HG02870 (cell line): ENCODE measurements around the gene TMCC3.
"Not testable (repeated sequence)": the region's sequence is repeated elsewhere in the genome, so short reads cannot be mapped to it uniquely, and the experiment has no call there.

ENCODE experiments used
- ATAC-seq: cut with Tn5 transposase; IDR thresholded peaks from one replicate; pipeline ENCODE4 v1.9.1; 2021; ENCODE audit warnings: mild to moderate bottlenecking, moderate library complexity; ENCODE audit not compliant: unreplicated experiment

The TMCC3 gene

DNA sequence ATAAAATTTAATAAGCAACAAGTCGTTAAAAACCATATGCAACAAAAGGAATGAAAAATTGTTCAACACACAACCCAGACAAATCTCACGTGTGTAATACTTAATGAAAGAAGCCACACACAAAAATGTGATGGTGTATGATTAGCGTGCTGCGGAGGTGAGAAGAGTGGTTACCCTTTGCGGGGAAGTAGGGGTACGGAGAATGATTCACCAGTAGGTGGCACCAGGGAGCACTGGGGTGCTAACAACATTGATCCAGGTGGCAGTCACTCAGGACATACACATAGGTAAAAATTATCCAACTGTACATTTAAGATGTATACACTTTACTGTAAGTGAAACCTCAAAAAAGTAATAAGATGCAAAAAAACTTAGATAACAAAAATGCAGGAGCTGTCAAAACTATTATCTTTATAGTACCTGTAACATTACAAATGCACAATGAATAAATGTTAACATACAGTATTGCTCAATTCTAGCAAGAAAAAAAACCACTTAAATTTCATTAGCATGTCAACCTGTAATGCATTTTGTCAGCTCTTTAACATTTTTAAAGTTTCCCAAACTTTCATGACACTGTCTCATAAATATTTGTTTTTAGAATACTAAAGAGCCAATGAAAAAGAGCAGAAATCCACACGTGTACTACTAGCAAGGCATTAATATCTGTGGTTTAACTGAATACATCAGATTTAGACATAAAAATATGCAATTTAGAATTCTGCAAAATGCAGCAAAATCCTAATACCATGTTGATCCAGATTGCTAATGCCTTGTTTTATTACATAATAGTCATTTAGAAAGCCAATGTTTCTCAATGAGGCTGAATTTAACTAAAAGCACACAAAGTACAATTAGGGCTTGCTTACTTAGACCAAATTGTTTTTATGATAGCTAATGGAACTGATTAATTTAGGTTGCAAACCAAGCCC is 46.7 kb downstream of the TMCC3 start:
- no peak for ATAC-seq

DNA sequence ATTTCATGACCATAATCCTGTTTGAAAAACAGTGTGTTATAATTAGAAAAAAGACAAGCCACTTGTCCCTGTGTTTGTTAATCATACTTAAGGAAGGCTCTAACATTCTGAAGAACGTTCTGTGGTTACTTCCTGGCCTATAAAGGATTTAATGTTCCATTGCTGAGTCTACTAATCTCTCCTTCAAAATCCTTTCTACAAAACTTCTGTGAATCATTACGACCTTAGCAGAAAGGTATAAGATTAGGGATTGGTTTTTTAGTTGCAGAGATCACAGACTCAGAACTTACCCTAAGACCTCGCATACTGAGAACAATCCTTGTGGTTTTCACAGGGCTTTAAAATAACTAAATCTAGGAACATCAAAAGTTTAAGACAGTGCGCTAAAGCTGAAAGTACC is 48.3 kb downstream of the TMCC3 start:
- no peak for ATAC-seq

DNA sequence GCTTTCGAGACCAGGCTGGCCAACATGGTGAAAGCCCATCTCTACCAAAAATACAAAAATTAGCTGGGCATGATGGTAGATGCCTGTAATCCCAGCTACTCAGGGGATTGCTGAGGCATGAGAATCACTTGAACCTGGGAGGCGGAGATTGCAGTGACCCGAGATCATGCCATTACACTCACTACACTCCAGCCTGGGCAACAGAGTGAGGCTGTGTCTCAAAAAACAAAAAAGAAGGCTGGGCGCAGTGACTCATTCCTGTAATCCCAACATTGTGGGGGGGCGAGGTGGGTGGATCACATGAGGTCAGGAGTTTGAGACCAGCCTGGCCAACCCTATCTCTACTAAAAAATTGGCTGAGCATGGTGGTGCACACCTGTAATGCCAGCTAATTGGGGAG is 49.0 kb downstream of the TMCC3 start:
- ATAC-seq: not testable (repeated sequence)

DNA sequence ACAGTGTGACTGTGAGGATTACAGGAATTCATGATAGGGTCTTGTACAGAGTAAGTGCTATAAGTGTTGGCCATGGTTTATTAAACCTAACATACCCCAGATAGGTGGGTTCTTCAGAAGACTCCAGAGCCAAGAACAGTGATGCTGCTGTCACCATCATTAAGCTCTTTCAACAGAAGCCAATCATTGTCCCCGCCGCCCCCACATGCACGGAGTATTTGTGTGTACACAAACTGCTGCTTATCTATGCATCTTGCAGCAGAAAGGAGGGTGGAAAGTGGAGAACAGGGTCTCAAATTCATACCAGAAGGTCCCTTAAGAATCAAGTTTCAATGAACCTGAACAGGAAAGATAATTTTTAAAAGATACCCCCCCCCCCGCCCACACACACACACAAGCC is 51.2 kb downstream of the TMCC3 start:
- ATAC-seq: no peak

DNA sequence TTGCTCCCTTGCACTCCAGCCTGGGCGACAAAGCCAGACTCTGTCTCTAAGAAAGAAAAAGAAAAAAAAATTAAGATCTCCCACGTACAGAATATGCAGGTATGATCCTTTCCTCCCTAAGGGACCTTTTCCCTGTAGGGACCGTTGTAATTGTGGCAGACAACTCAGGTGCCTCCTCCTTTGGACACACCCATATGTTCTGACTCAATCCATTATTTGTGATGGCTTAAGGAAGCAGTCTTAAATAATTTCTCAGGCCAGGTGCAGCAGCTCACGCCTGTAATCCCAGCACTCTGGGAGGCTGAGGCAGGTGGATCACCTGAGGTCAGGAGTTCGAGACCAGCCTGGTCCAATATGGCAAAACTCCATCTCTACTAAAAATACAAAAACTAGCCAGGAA is 53.1 kb downstream of the TMCC3 start:
- no peak for ATAC-seq

DNA sequence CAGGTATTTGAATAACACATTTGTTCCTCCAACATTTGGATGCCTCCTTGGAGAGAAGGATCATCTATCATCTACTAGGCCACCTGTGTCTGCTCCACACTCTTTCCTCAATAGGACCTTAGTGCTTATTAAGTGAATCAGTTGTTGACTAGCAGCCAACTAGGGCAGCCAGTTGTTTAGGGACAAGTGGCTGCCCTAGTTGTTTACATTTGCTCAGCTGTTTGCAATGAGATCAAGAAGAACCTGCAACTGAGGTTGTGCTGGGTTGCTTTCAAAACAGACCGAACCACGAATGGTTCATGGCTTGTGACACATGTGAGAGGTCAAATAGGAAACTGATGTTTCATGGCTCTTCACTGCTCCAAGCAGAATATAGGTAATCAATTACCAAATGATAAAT is 53.8 kb downstream of the TMCC3 start:
- ATAC-seq: no peak

DNA sequence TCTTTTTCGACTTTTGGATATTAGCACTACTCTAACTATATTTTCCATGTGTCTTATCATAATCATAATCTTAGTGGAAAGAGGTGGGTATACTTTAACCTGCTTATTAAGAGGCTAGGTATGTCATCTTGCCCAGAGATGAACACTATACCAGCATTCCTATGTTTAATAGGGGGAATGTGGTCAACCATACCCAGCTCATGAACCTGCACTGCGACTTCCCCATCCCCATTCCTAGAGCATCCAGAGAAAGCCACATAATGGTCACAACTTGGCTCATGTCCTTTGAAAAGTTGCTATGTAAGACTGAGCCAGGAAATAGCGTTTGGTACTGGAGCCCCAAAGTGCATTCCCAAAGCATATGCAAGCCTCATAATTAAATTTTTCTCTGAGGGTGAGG is 55.2 kb downstream of the TMCC3 start:
- no peak for ATAC-seq

DNA sequence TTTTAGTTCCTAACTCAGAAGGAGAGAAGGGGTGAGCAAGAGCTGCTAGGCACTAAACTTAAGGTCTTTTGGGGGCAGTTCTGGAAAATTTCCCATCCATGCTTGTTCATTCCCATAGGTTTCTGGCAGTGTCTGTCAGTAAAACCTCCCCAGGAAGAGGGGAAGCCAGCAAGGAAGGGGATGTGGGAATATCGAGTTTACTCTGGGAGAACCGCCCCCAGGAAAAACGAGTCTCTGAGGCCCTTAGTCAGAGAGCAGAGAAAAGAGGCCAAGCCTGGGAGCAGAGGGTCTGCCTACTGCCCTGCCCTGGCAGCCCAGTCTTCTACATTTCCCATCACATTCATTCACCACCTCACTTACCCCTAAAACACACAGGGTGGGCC is 55.9 kb downstream of the TMCC3 start:
- no peak for ATAC-seq

DNA sequence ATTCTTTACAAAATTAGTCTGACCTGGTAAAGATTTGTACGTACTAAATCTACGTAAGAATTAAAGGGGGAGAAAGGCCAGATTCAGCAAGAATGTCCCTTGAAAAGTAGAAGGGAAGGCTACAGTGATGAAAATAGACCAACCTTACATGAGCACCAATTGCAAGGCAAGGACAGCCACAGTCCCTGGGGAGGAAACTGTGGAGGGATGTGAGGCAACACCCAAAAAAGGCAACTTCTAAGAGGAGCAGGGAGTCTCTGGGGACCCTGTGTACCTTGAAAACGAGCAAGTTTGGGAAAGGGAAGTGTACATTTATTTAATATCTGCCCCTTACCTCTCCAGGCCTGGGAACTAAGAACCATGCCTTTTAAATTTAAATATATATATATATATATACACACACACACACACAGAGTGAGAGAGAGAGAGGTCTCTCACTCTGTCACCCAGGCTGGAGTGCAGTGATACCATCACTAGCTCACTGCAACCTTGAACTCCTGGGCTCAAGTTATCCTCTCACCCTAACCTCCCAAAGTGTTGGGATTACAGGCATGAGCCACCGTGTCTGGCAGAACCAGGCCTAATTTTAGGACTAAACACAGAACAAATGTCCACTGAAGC is 56.4 kb downstream of the TMCC3 start:
- ATAC-seq: no peak

DNA sequence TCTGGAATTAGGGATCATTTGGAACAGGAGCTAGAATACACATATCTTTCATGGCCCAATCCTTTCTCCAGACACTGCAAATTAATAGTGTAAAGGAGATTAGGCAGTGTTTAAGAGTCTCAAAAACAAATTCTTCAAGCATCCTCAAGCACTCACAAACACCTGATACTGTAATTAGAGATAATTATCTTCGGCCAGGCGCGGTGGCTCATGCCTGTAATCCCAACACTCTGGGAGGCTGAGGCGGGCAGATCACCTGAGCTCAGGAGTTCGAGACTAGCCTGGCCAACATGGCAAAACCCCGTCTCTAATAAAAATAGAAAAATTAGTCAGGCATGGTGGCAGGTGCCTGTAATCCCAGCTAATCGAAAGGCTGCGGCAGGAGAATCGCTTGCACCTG is 57.6 kb downstream of the TMCC3 start:
- ATAC-seq: not testable (repeated sequence)

DNA sequence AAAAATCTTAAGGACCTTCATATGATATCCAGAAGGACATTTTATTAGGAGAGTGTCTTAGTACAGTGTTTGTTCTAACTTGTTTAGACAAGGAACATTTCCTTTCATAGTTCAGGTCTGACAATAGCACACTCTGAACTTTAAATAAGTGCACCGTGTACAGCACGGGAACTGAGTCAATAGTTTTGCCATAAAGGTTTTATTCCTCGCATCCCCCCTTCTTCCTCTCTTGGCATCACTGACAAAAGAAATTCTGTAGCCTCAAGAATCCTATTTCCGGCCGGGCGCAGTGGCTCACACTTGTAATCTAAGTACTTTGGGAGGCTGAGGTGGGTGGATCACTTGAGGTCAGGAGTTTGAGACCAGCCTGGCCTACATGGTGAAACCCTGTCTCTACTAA is 58.3 kb downstream of the TMCC3 start:
- ATAC-seq: no peak

DNA sequence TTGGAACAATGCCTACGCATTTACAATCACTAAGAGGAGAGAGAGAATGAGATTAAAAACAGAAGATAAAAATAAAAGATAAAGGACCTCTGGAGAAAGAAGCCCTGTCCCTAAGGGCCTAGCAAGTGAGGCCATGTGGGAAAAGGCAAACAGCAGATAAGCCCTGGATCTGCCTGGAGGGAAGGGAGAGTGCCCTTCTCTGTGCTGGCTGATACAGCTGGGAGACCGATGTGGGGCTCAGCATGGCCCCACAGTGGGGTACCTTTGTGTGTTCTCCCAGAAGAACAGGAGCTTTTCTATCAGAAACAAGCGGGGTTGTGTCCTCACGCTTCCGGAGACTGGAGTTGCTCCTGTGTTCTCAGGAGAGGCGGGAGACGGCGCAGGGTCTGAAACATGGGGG is 59.9 kb downstream of the TMCC3 start:
- no peak for ATAC-seq

DNA sequence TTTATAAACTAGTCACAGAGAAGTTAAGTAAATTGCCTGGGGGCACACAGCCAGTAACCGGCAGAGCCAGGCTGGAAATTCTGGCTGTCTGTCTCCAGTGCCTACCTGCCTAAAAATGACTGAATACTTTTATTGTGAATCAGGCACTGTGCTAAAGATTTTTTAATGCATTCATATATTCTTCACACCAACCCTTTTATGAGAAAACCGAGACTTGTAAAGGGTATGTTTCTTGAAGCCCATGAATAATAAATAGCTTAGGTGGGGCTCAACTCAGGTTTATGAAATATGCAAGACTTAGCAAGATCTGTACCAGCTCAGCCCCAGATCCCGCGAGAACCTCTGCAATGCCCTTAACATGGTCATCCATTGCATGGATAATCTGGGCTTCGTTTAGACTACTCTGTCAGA is 60.8 kb downstream of the TMCC3 start:
- no peak for ATAC-seq

DNA sequence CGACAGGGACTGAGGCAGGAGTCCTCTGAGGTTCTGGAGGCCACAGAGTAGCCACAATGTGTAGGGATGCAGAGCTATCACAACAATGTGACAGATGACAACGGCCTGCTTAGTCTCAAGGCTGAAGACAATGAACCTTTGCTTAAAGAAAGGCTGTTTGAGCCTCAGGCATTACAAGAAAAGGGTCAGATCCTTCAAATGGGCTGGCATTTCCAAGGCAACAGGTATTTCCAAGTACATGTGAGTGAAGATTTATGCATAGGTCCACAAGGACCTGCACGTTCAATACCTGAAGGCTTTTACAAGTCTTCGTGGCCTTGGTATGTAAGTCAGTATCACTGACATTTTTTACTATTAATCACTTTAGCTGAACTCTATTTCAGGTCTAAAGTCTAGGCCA is 62.0 kb downstream of the TMCC3 start:
- ATAC-seq: no peak

DNA sequence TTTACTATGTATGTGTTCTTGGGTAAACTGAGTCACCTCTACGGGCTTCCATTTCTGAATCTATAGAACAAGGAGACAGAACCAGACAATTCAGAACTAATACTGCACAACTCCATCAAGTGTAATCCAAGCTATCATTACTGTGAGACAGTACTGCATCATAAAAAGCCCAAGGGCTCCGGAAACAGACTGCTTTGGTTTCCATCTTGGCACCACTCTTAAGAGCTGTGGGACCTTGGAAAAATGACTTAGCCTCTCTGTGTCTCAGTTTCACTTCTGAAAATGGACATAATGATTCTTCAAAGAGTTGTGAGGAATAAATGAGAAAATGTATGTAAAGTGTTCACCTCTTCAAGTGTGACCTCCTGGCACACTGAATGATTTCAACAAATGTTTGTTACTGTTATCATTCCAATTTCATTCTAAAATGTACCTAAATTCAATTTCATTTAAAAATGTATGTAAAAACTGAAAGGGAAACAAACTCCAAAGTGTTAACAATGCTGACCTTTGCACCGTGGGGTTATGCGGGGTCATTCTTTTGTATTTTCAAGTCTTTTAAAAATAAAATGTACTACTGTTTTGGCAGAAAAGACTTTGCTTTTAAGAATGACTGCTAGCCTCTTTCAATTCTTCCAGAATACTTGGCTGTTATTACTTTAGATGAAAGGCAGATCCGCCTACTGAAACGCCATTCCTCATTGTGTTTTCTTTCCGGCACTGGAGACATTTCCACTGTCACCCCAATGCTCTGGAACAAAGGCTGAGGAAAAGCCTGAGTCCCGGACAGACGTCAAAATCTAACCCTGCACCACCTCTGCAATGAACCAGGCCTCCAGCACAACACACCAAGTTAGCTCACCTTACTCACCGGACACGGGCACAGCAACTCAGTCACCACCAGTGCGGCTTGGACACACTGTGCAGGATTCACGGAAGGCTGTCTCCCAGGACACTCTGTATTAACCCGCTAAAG is 62.8 kb downstream of the TMCC3 start:
- no peak for ATAC-seq

DNA sequence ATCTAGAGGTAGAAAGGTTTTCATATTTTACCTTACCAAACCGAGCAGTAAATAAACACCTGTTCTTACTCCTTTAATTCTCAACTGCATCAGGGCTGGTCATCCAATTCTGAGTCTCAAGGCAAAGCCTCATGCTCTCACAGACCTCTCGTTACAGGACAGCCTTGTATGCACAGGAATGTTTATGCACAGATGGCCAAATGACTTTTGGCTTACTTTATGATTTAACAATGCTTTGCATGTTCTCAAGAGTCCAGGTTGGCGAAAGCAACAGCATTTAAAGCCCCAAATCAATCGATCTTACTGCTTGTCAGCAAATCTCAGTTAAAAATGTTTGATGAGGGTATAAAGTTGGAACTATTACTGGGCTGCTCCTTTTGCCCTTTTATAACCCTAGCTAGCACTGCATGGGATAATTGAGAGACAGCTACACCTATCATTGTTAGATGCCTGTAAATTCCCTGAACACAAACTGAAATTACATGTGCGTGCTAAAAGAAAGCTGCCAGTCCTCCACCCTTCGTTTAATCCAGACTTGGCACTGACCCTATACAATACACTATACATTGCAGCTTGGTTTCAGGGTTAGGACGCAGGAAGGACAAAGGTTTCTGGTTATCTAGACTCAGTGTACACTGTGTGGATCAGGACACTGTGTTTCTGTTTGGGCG is 63.6 kb downstream of the TMCC3 start:
- ATAC-seq: no peak

DNA sequence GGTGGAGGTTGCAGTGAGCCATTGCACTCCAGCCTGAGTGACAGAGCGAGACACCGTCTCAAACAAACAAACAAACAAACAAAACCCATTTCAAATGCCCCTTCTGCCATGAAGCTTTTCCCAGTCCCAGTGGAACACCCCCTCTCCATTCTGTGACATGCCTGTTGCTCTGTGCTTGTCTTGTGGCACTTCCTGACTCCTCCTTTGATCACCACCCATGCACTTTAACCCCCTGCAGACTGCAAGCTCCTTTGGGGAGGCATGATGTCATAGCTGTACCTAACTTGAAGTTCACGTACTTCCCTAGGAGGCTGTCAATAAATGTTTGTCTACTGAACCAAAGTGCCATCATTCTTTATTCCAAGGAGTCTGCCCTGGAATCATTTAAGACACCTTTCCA is 64.7 kb downstream of the TMCC3 start:
- no peak for ATAC-seq

DNA sequence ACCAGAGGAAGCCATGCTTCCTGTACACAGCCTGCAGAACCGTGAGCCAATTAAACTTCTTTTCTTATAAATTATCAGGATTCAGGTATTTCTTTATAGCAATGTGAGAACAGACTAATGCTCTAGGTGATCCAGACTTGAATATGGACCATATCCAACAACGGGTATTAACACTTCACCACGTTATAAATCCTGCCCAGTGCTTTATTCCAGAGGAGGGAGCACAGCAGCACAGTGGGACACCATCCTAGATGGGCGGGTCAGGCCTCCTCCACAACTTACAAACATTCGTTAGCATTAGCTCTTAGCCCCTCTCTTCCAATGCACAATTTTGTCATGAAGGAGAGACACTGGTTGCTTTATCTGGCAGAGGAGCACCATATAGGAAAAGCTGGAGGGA is 66.0 kb downstream of the TMCC3 start:
- ATAC-seq: no peak

DNA sequence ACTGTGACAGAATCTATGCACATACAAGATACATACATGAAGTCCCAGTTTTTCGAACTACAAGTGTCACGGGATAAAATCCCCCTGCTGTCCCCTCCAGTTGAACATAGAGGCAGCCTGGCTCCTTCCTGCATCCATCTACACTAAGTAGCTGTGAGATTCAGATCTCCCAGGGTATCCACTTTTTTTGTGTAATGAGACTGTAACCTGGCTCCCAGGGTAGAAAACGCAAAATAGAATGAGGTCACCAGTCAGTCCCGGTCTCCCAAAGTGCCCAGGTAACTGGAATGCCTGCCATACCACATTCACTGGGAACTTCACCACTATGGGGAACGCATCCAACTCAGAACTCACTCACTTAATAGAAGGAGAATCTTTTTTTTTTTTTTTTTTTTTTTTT is 67.8 kb downstream of the TMCC3 start:
- no peak for ATAC-seq

DNA sequence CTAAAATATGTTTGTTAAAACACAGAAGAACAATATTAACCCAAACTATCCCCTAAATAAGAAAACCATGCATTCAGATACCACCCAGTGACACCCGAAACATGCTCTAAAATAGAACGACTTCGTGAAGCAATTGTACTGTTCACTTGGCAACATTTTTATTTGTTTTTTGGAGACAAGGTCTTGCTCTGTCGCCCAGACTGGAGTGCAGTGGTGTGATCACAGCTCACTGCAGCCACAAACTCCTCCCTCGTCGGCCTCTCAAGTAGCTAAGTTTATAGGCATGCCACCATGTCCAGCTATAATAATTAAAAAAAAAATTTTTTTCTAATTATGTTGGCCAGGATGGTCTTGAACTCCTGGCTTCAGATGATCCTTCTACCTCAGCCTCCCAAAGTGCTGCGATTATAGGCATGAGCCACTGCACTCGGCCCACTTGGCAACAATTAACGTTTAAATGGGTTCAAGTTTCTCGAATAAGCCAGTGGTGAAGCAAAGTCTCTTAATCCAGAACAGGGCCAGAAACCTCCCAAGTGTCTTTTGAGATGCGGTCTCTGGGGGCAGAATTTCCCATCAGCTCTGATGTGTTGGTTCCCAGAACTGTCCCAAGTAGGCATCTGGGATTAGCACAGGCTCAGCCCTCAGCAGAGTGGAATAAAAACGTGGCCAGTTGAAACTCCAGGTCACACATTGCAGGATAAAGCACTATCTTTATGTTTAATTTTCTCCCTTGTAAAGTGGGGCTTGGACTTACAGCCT is 74.5 kb downstream of the TMCC3 start:
- ATAC-seq: no peak
